Measurements from ENCODE around the gene EIF2D.
"Not testable (repeated sequence)": the region's sequence is repeated elsewhere in the genome, so short reads cannot be mapped to it uniquely, and the experiment has no call there.

The EIF2D gene

GRCh38 chr1:206635080-206635977 lies 23.1 kb upstream of the EIF2D start, which contains the start of gene DYRK3:
Gene DYRK3 (plus strand): TSS chr1:206635536. CDS start chr1:206635704, 168 bp downstream.
- DNase-seq: peak; percentile 93

GRCh38 chr1:206634365-206635079 lies 22.3 kb upstream of the EIF2D start:
- peak; percentile 88 for DNase-seq

- DNase-seq: peak; percentile 79
Observed at GRCh38 chr1:206633708-206634121, 21.4 kb upstream of the EIF2D start.

GRCh38 chr1:206631085-206631509 lies 18.8 kb upstream of the EIF2D start:
- peak; percentile 93 for DNase-seq

GRCh38 chr1:206628916-206629315 lies 16.7 kb upstream of the EIF2D start:
- no peak for DNase-seq

GRCh38 chr1:206626396-206626795 lies 14.1 kb upstream of the EIF2D start:
- not testable (repeated sequence) for DNase-seq

- no peak for DNase-seq
Observed at GRCh38 chr1:206609229-206609991, 2.9 kb downstream of the EIF2D start.

GRCh38 chr1:206608108-206608698 lies 4.1 kb downstream of the EIF2D start:
- DNase-seq: peak; percentile 28

- DNase-seq: peak; percentile 31
Observed at GRCh38 chr1:206606867-206607266, 5.4 kb downstream of the EIF2D start.

- no peak for DNase-seq
Observed at GRCh38 chr1:206604861-206605260, 7.4 kb downstream of the EIF2D start.

- DNase-seq: no peak
Observed at GRCh38 chr1:206600527-206600926, 11.7 kb downstream of the EIF2D start.

GRCh38 chr1:206596319-206596666 lies 16.0 kb downstream of the EIF2D start:
- DNase-seq: no peak

GRCh38 chr1:206595581-206596318 lies 16.5 kb downstream of the EIF2D start:
- DNase-seq: no peak

GRCh38 chr1:206593351-206593925 lies 18.8 kb downstream of the EIF2D start:
- DNase-seq: no peak

- DNase-seq: no peak
Observed at GRCh38 chr1:206591696-206592095, 20.6 kb downstream of the EIF2D start.

- peak; percentile 66 for DNase-seq
Observed at GRCh38 chr1:206591226-206591625, 21.0 kb downstream of the EIF2D start.

- peak; percentile 56 for DNase-seq
Observed at GRCh38 chr1:206590025-206590758, 22.1 kb downstream of the EIF2D start.

- peak; percentile 83 for DNase-seq
Observed at GRCh38 chr1:206589206-206589605, 23.1 kb downstream of the EIF2D start.

- DNase-seq: no peak
Observed at GRCh38 chr1:206588492-206588891, 23.8 kb downstream of the EIF2D start.

- no peak for DNase-seq
Observed at GRCh38 chr1:206587904-206588303, 24.4 kb downstream of the EIF2D start.

Measured in fibroblast of upper back skin (primary cell).